Osteoblast (primary cell): Measurements from ENCODE around the gene APOBEC3B. TPM values are rescaled to one million over a fixed set of nuclear protein-coding genes. Genes with fewer than 3 reads are reported as not detected.
"Not testable (repeated sequence)": the region's sequence is repeated elsewhere in the genome, so short reads cannot be mapped to it uniquely, and the experiment has no call there.

Experiments used
- DNase-seq: peaks from one replicate; pipeline ENCODE4 v3.0.0; 2011; ENCODE audit warnings: low spot score, mixed read lengths; ENCODE audit not compliant: insufficient read length; ENCODE audit errors: missing footprints
- H2AFZ ChIP-seq: 2 replicates; pipeline ENCODE4 v1.6.0; 2011; ENCODE audit warnings: mild to moderate bottlenecking, low read length
- H3K27ac ChIP-seq: 2 replicates; pipeline ENCODE4 v1.5.1; 2011; ENCODE audit warnings: mild to moderate bottlenecking, low read depth, low read length, moderate library complexity
- H3K27me3 ChIP-seq: 2 replicates; pipeline ENCODE4 v1.6.0; 2012; ENCODE audit warnings: mild to moderate bottlenecking, control low read depth, inconsistent platforms, low read length, moderate library complexity; ENCODE audit not compliant: insufficient read depth
- H3K36me3 ChIP-seq: 2 replicates; pipeline ENCODE4 v1.5.1; 2011; ENCODE audit warnings: mild to moderate bottlenecking, low read length, control low read depth, moderate library complexity; ENCODE audit not compliant: insufficient read depth
- H3K4me1 ChIP-seq: 2 replicates; pipeline ENCODE4 v1.5.1; 2011; ENCODE audit warnings: mild to moderate bottlenecking, low read length, control low read depth, moderate library complexity; ENCODE audit not compliant: insufficient read depth
- H3K4me2 ChIP-seq: 2 replicates; pipeline ENCODE4 v1.6.0; 2011; ENCODE audit warnings: mild to moderate bottlenecking, low read length; ENCODE audit not compliant: insufficient read depth
- H3K4me3 ChIP-seq: fragments of 200-600 bp; sonication (generic); 3 replicates; pipeline ENCODE4 v1.5.1; 2012; ENCODE audit warnings: mild to moderate bottlenecking, low read length, inconsistent platforms; ENCODE audit not compliant: insufficient read depth
- H3K79me2 ChIP-seq: 2 replicates; pipeline ENCODE4 v1.6.0; 2012; ENCODE audit warnings: mild to moderate bottlenecking, low read length, control low read depth, inconsistent platforms; ENCODE audit not compliant: insufficient read depth
- H3K9me3 ChIP-seq: 2 replicates; pipeline ENCODE4 v1.5.1; 2011; ENCODE audit warnings: low read depth, low read length, control low read depth
- H4K20me1 ChIP-seq: 2 replicates; pipeline ENCODE4 v1.6.0; 2012; ENCODE audit warnings: mild to moderate bottlenecking, low read length, control low read depth; ENCODE audit not compliant: insufficient read depth
- total RNA-seq: library from RNA; depleted of rRNA; stranded (reverse); fragments of >200 nt; gene quantifications from 2 replicates; pipeline ENCODE4 v1.2.3, GENCODE V29; 2012
- TF ChIP-seq, protein P1 (sequence below): IDR thresholded peaks from 2 replicates; pipeline ENCODE4 v1.5.1; 2011; ENCODE audit warnings: mild to moderate bottlenecking, low read depth, low read length, moderate library complexity; ENCODE audit errors: extremely low read depth

Gene APOBEC3B
- total RNA-seq, 1 donor: 0.36 TPM

DNA sequence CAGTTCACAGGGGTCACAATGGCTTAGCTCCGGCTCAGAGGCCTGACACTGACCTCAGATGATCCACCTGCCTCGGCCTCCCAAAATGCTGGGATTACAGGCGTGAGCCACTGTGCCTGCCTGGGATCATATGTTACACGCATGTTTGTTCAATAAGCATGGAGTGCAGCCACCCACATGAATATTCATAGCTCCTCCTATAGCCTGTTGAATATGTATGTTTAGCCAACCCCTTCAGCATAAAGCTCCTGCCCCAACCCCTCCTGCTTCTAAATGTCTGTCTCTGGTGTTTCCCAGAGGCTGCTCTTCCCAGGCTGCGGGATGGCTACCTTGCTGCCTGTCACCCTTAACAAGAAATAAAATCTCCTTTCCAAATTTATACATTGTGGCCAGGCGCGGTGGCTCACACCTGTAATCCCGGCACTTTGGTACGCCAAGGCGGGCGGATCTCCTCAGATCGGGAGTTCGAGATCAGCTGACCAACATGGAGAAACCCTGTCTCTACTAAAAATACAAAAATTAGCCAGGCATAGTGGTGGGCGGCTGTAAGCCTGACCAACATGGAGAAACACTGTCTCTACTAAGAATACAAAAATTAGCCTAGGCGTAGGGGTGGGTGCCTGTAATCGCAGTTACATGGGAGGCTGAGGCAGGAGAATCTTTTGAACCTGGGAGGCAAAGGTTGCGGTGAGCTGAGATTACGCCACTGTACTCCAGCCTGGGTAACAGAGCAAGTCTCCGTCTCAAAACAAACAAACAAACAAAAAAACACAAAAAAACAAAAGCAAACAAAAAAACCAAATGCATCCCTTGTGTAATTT, 57.4 kb downstream of the APOBEC3B start:
- no peak for DNase-seq
- peak overlapping the region; percentile 39 for H3K4me2 ChIP-seq
- H3K9me3 ChIP-seq: no peaks in the 10 kb centered on the region
- peak overlapping the region; percentile 68 for H2AFZ ChIP-seq
- no peaks in the 10 kb centered on the region for H4K20me1 ChIP-seq
- no peak overlapping the region for H3K27ac ChIP-seq
- H3K4me1 ChIP-seq: no peaks in the 10 kb centered on the region
- TF ChIP-seq, protein P1, sequence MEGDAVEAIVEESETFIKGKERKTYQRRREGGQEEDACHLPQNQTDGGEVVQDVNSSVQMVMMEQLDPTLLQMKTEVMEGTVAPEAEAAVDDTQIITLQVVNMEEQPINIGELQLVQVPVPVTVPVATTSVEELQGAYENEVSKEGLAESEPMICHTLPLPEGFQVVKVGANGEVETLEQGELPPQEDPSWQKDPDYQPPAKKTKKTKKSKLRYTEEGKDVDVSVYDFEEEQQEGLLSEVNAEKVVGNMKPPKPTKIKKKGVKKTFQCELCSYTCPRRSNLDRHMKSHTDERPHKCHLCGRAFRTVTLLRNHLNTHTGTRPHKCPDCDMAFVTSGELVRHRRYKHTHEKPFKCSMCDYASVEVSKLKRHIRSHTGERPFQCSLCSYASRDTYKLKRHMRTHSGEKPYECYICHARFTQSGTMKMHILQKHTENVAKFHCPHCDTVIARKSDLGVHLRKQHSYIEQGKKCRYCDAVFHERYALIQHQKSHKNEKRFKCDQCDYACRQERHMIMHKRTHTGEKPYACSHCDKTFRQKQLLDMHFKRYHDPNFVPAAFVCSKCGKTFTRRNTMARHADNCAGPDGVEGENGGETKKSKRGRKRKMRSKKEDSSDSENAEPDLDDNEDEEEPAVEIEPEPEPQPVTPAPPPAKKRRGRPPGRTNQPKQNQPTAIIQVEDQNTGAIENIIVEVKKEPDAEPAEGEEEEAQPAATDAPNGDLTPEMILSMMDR: no peak
- peaks cover 7% of the 10 kb centered on the region for H3K79me2 ChIP-seq
- H3K4me3 ChIP-seq: no peak overlapping the region
- no peaks in the 10 kb centered on the region for H3K36me3 ChIP-seq
- no peaks in the 10 kb centered on the region for H3K27me3 ChIP-seq

DNA sequence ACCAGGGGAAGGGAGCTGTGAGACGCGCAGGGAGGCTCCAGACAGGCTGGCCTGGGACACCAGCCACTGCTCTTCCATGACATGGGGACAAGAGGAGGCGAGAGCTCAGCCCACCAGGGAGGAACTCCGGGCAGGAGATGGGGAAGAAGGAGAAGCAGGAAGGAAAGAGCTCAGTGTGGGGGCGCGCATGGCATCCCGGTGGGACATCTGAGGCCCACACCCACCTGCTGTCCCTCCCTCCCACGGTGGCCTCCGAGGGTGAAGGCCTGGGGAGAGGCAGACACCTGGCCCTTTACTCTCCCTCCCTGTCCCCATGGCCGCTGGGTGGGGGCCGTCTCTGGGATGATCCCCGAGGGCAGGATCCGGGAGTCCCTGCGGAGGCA, 58.0 kb downstream of the APOBEC3B start:
- not testable (repeated sequence) for H4K20me1 ChIP-seq, H3K79me2 ChIP-seq, H3K27ac ChIP-seq, H3K27me3 ChIP-seq, H3K9me3 ChIP-seq, H3K4me1 ChIP-seq, DNase-seq, H3K36me3 ChIP-seq
- Histone ChIP-seq H2AFZ (peak overlapping the region; percentile 68), H3K4me2 (peak overlapping the region; percentile 39), H3K4me3 (peak overlapping the region; percentile 83)

DNA sequence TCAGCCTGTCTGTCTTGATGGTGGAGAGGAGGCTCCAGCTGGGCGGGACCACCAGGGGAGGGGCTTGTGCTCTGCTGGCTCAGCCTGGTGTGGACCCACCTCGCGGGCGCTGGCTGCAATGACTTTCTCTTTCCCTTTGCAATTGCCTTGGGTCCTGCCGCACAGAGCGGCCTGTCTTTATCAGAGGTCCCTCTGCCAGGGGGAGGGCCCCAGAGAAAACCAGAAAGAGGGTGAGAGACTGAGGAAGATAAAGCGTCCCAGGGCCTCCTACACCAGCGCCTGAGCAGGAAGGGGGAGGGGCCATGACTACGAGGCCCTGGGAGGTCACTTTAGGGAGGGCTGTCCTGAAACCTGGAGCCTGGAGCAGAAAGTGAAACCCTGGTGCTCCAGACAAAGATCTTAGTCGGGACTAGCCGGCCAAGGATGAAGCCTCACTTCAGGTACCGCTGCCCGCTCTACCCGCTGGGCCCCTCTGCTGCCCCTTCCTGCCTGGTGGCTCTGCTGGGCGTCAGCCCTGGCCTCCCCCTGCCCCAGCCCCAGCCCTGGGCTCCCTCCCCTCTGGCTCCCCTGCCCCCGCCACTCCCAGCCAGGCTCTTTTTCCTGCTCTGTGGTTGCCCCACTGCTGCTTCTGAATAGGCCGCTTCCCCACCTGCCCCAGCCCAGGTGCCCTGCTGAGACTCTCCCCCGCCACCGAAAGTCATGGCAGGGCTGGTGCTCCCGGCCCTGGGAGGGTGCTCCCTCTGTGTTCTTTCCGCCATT, 58.6 kb downstream of the APOBEC3B start, which contains the start of gene APOBEC3F:
Gene APOBEC3F (plus strand): TSS at position 327 of the 759 bp plus-strand sequence. CDS start 97 bp downstream, at position 424.
- not testable (repeated sequence) for H3K4me1 ChIP-seq, H3K27me3 ChIP-seq, H4K20me1 ChIP-seq, DNase-seq, H3K79me2 ChIP-seq, H3K36me3 ChIP-seq, H3K9me3 ChIP-seq
- peak within 1 kb of the TSS; percentile 85 for H2AFZ ChIP-seq
- peak within 1 kb of the TSS; percentile 12 for H3K27ac ChIP-seq
- H3K4me3 ChIP-seq: peak within 1 kb of the TSS; percentile 83
- peak within 1 kb of the TSS; percentile 75 for H3K4me2 ChIP-seq

DNA sequence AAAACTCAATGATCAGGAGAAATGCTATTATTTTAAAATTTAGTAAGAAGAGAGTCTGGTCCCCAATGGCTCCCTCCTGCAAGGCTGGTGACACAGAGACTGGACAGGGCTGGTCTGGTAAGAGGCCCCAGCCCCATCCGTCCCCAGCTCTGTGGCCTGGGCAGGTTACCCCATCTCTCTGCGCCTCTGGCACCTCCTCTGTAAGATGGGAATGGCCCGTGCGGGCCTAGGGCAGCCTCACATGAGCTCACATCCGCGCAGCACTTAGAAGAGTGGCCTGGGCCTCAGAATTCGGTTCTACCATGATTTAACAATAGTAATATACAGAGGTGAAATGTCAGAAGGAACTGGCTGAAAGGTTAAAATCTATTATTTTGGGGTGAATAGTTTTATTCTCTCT, 59.8 kb downstream of the APOBEC3B start:
- H4K20me1 ChIP-seq: no peaks in the 10 kb centered on the region
- H3K4me2 ChIP-seq: peak overlapping the region; percentile 75
- DNase-seq: no peak
- no peaks in the 10 kb centered on the region for H3K27me3 ChIP-seq
- H3K79me2 ChIP-seq: peaks cover 7% of the 10 kb centered on the region
- no peak overlapping the region for H3K4me3 ChIP-seq
- no peaks in the 10 kb centered on the region for H3K9me3 ChIP-seq
- H3K36me3 ChIP-seq: no peaks in the 10 kb centered on the region
- TF ChIP-seq, protein P1: no peak
- H2AFZ ChIP-seq: no peak overlapping the region
- H3K27ac ChIP-seq: no peak overlapping the region
- no peaks in the 10 kb centered on the region for H3K4me1 ChIP-seq

Other genes with a start within 250 kb of the APOBEC3B start
- gene SUN2, start 226.3 kb upstream of the APOBEC3B start, total RNA-seq: 95.2 and 105 TPM in 2 replicates
- gene DNAL4, start 188.2 kb upstream of the APOBEC3B start, total RNA-seq: 15.9 and 17.0 TPM in 2 replicates
- 0.72 and 1.5 TPM in 2 replicates for gene NPTXR, start 138.3 kb upstream of the APOBEC3B start, total RNA-seq
- 58.6 and 59.5 TPM in 2 replicates for gene CBX6, start 110.1 kb upstream of the APOBEC3B start, total RNA-seq
- gene APOBEC3A, start 24.7 kb upstream of the APOBEC3B start, total RNA-seq: not detected in 2 replicates
- 16.6 and 20.0 TPM in 2 replicates for gene APOBEC3C, start 31.9 kb downstream of the APOBEC3B start, total RNA-seq
- 3.2 and 4.0 TPM in 2 replicates for gene APOBEC3D, start 38.8 kb downstream of the APOBEC3B start, total RNA-seq
- 3.5 and 5.1 TPM in 2 replicates for gene APOBEC3F, start 58.5 kb downstream of the APOBEC3B start, total RNA-seq
- gene APOBEC3G, start 94.9 kb downstream of the APOBEC3B start, total RNA-seq: 15.6 and 18.1 TPM in 2 replicates
- gene APOBEC3H, start 114.9 kb downstream of the APOBEC3B start, total RNA-seq: not detected in 2 replicates
- 12.7 and 14.5 TPM in 2 replicates for gene CBX7, start 170.3 kb downstream of the APOBEC3B start, total RNA-seq